ENCODE data around the gene SPATA6.
"Not testable (repeated sequence)": the region's sequence is repeated elsewhere in the genome, so short reads cannot be mapped to it uniquely, and the experiment has no call there.

The SPATA6 gene

GRCh38 chr1:48462716-48463302, 9.2 kb downstream of the SPATA6 start:
- no peak for DNase-seq (ENCODE audit: low spot score)

GRCh38 chr1:48450505-48450904, 21.5 kb downstream of the SPATA6 start:
- no peak for DNase-seq (ENCODE audit: low spot score)

GRCh38 chr1:48448932-48449331, 23.1 kb downstream of the SPATA6 start:
- no peak for DNase-seq (ENCODE audit: low spot score)

GRCh38 chr1:48444186-48444585, 27.8 kb downstream of the SPATA6 start:
- DNase-seq (ENCODE audit: low spot score), result not testable (repeated sequence)

- DNase-seq (ENCODE audit: low spot score), result no peak
These were observed 29.0 kb downstream of the SPATA6 start for GRCh38 chr1:48442864-48443619.

- not testable (repeated sequence) for DNase-seq (ENCODE audit: low spot score)
These were observed 31.2 kb downstream of the SPATA6 start for GRCh38 chr1:48440786-48441185.

- DNase-seq (ENCODE audit: low spot score), result no peak
These were observed 32.6 kb downstream of the SPATA6 start for GRCh38 chr1:48439380-48439779.

- DNase-seq (ENCODE audit: low spot score), result not testable (repeated sequence)
These were observed 34.6 kb downstream of the SPATA6 start for GRCh38 chr1:48437379-48437778.

- DNase-seq (ENCODE audit: low spot score), result not testable (repeated sequence)
These were observed 36.5 kb downstream of the SPATA6 start for GRCh38 chr1:48435312-48436002.

GRCh38 chr1:48430832-48431231, 41.2 kb downstream of the SPATA6 start:
- DNase-seq (ENCODE audit: low spot score), result no peak

- no peak for DNase-seq (ENCODE audit: low spot score)
These were observed 50.0 kb downstream of the SPATA6 start for GRCh38 chr1:48422009-48422408.

GRCh38 chr1:48418742-48419141, 53.3 kb downstream of the SPATA6 start:
- no peak for DNase-seq (ENCODE audit: low spot score)

- no peak for DNase-seq (ENCODE audit: low spot score)
These were observed 57.0 kb downstream of the SPATA6 start for GRCh38 chr1:48415050-48415449.

- DNase-seq (ENCODE audit: low spot score), result no peak
These were observed 57.7 kb downstream of the SPATA6 start for GRCh38 chr1:48414264-48414663.

GRCh38 chr1:48405940-48406339, 66.1 kb downstream of the SPATA6 start:
- DNase-seq (ENCODE audit: low spot score), result no peak

- DNase-seq (ENCODE audit: low spot score), result no peak
These were observed 66.6 kb downstream of the SPATA6 start for GRCh38 chr1:48405400-48405799.

GRCh38 chr1:48402599-48402998, 69.4 kb downstream of the SPATA6 start:
- no peak for DNase-seq (ENCODE audit: low spot score)

GRCh38 chr1:48396208-48396607, 75.8 kb downstream of the SPATA6 start:
- no peak for DNase-seq (ENCODE audit: low spot score)

GRCh38 chr1:48391926-48392325, 80.1 kb downstream of the SPATA6 start:
- DNase-seq (ENCODE audit: low spot score), result no peak

- no peak for DNase-seq (ENCODE audit: low spot score)
These were observed 84.6 kb downstream of the SPATA6 start for GRCh38 chr1:48387409-48387808.

GRCh38 chr1:48374785-48375184, 97.2 kb downstream of the SPATA6 start:
- no peak for DNase-seq (ENCODE audit: low spot score)

GRCh38 chr1:48371598-48371997, 100.4 kb downstream of the SPATA6 start:
- no peak for DNase-seq (ENCODE audit: low spot score)

- no peak for DNase-seq (ENCODE audit: low spot score)
These were observed 109.1 kb downstream of the SPATA6 start for GRCh38 chr1:48362901-48363300.
